GM18499 (cell line): ENCODE data around the gene NLGN1.

Experiments
- ATAC-seq: cut with Tn5 transposase; IDR thresholded peaks from one replicate; pipeline ENCODE4 v1.9.1; 2021; ENCODE audit warnings: moderate number of reproducible peaks; ENCODE audit not compliant: insufficient read depth, unreplicated experiment

The NLGN1 gene

DNA sequence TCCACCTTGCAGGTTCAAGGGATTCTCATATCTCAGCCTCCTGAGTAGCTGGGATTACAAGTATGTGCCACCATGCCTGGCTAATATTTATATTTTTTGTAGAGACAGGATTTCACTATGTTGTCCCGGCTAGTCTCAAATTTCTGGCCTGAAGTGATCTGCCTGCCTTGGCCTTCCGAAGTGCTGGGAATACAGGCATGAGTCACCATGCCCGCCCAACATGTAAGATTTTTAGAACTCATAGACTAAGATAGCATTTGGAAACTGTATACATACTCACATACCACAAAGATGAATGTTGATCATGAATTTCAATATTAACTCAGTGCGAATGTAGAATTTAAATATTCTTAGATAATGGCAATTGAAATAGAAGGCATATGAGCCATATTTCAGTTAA, 718.9 kb downstream of the NLGN1 start:
- ATAC-seq: no peak

DNA sequence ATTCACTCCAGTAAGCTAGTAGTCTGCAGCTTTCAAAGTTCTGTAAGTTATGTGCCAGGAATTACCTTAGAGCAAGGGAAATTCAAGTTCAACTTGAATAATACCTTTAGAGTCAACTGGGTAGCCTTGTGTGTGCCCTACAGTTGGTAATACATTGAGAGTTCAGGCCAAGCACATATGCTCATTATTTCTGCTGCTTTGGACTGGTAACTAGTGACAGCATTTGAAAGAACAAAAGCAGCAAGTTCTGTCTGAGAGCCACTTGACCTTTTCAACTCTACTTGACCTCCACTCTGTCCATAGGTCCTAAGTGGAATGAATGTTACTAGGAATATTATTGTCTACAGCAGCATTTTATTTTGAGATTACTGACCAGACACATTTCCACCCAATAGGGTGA, 723.5 kb downstream of the NLGN1 start:
- no peak for ATAC-seq

DNA sequence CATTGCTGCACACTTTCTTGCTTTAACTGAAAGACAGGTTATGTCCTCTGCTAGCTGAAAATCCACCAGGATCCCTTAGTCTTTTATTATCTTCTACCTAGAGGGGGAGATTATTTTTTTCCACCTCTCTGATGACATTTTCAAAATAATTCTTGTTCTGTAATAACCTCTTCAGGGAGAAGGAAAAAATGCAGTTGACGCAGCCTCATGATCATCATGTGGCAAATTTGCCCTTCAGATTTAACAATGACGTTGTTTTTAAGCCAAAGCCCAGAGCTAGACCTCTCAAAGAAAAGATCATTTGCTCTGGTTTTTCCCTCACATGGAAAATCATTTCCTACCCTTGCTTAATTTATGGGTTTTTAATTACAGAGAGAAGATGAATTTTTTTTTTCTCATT, 724.9 kb downstream of the NLGN1 start:
- ATAC-seq: no peak

DNA sequence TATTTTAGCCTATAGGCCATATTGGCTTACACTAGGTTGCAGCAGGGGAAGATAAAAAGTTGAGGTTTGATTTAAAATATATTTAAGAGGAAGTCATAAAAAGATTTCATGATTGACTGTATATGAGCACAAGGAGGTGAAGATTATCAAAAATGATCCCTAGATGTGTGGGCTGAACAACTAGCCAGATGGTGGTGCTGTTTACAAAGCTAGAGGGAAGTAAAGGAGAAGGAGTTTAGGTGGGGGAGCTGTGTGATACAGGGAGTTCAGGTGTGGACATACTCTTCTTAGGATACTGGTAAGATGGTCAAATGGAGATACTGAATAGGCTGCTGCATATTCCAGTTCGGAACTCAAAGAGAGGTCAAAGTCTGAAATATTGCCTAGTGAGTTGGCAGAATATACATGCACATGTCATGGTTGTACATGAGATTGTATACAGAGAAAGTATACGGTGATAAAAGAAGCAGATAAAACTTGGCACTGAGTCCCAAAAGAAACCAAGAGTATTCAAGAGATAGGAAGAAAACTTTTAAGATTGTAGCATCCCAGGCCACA, 727.8 kb downstream of the NLGN1 start:
- ATAC-seq: no peak

DNA sequence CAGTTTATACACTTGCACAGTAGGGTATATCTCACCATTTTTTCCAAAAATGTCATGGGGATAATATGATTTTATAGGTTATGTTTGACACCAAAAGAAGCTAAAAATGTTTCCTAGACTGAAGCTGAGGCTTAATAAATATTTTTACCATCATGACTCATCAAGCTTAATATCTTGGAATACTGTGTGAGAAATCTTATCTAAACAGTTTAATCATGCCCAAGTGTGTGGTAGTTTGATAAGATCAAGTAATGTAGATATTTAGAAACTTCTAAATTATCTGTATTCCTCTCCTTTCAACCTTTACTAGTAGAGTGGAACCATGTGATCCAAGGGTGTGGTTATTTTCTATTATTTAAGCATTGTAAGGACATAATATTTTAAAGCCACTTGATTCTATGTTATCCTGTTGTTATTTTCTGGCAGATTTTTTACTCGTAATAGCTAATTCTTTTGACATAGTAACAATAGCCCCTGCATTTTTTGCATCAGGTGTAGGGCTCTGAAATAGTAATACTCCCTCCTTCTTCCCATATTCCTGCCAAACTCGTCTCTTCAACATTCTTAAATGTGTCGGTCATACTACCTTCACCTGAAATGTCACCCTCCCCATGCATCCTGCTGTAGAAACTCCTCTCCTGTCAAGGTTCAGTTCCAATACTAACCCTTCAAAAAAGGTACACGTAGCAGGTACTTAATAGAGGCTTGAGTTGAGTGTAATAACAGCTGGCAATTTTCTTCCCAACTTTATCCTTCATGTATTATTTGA, 729.6 kb downstream of the NLGN1 start:
- no peak for ATAC-seq

DNA sequence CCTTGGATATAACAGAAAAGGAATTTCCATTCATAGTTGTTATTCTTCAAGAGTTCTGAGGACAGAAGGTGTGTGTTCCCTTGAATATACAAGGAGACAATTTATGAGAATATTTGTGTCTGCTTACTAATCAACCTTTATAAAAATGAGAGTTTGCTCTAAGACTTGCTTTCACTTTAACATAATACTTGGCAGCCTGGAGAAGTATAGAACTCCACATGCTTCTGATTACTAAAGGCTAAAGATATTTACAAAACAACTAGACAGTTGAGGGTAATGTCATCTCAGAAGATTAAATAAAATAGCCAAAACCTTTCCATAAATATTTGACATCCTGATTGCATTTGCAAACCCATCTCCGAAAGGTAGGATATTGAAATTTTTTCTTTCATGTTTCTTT, 734.5 kb downstream of the NLGN1 start:
- ATAC-seq: no peak

DNA sequence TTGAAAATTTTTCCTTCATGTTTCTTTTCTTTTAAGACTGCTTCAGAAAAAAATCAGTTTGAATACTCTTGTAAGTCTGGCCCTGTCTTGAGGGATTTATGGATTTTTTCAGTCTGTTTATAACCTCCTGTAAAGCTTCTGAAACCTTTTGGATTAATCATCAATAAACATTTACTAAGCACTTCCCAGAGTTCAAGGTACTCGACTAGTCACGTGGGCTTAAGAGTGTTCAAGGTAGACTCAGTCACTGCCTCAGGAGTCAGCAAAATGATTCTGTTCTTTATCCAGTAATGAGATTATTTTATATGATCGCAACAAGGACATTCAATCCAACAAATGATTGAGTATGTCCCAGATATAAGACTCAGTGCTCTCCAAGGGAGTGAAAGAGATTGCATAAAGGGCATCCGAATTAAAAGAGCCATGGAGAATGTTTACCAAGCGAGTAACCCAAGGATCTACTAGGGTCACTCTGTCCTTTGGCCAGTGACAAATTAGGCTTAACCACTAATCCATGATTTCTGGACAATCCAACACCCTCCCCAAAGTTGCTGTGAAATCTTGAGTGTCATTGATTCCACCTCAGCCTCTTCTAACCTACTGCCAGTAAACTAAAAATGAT, 735.0 kb downstream of the NLGN1 start:
- ATAC-seq: no peak

DNA sequence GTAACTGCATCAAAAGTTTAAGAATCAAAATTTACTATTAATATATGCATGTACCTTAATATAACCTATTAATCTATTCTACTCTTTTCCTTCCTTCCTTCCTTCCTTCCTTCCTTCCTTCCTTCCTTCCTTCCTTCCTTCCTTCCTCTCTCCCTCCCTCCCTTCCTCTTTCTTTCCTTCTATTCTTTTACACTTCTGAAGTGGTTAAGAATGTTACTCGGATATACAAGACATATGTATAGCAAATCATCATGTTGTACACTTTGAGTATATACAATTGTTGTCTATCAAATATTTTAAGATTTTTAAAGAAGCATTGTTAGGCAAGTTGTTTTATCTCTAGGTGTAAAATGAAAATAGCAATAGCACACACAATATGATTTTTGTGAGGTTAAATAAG, 748.5 kb downstream of the NLGN1 start:
- ATAC-seq: no peak

DNA sequence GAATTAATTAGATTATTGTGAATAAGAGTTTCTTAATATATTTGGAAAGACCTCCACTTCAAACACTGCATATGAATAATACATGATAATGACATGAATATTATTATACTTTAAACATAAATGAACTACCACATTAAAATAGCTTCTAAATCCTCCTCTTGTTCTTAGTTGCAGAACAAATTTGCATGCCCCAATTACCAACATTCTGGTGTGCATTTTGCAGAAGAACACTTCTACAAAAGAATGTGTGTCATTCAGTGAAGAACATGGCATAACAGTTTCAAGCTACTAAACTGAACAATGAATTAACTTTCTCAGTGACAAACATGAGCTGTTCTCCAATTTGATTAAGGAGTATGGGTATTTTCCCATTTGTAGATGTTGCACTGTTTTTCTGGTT, 750.3 kb downstream of the NLGN1 start:
- ATAC-seq: no peak

DNA sequence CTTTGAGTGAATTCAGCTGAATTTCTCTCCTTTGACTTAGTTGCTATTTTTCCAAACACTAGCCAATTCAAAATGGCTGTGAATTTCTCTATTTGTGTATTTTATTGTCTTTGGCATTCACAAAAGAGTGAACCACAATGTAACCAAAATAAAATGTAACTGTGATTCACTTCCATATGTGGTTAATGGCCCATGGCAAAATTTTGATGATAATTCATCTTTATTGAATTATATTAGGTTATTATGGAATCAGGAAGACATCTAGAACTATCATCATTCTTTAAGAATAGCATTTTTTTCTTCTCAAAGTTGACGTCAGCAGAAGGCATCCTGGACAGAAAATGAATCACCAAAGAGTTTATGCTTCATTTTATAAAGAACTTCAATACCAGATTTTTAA, 756.3 kb downstream of the NLGN1 start:
- ATAC-seq: no peak

DNA sequence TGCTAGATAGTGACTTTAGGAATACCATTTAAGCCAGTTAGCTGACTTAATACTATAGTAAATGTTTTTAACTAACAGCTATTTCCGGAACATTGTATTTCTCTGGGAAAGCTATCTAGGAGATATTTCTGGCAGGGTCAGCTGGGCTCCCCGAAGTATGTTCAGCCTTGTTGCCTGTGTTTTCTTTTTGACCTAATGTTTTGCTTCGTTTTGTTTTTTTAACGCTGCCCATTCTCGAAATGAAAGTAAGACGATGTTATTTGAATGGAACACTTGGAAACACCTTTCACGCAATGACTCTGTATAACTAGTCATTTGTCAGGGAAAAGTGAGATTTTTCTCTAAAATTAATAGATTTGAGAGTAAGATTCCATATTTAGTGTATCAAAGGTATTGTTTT, 758.7 kb downstream of the NLGN1 start:
- ATAC-seq: no peak

DNA sequence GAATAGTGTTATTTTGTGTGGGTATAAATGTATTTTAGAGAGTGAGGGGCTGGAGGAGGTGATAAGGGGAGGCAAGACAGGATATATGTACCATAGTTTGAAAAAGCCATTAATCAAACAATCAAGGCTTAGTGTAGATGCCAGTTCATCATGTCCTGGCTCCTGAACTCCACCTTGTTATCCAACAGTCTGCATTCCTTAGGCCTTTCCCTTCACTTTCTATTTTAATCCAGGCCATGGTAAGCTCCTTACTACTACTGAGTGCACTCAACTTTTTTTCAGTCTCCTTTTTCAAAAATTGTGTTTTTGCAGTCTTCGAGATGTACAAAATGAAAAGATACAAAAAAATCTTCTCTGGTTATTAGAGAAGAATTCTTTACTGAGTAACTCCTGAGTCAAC, 761.1 kb downstream of the NLGN1 start:
- no peak for ATAC-seq

DNA sequence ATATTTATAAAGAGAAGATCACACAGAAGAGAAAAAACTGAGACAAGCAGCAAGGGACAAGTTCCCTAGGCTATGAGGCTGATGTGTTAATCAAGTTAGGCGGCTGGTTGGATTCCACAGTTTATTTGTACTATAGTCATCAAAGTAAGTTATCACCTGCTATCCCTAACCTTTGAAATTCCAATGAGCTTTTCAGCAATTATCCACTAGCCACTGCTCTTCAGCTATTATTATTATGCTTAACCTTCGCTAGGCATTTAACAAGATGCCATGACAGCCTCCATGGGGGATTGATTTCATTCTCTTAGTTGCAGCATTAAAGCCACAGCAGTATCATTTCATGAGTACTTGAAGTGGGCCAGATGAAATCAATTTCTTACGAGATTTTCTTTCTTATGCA, 762.1 kb downstream of the NLGN1 start:
- ATAC-seq: no peak

DNA sequence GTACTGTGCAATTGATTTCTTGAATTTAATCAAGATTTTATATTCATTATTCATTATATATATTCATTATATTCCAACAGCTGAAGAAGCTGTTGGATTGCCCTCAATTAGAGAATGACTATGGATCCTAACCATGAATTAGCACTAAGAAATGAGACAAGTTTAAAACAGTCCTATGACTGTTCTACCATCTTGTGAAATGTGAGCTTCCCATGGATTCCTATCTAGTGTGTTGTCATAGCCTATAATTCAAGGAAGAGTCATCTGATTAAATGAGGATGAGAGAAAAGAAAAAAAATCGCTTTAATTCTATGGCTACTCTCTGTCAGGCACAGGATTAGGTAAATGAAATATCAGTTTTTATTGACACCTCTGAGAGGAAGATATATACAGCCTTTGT, 765.0 kb downstream of the NLGN1 start:
- no peak for ATAC-seq

DNA sequence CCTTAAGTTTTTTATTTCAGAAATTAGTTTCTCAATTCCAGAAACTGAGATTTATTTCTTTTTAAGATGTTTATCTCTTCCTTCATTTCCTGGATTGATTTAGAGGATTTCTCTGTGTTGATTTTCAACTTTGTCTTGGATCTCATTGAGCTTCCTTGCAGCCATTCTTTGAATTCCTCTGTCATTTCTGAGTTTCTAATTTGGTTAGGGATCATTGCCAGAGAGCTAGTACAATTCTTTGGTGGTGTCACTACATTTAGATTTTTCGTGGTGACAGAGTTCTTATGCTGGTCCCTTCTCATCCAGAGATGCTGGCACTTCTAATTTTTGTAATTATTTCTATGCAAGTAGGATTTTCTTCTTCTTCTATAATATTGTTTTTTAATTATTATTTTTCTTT, 770.5 kb downstream of the NLGN1 start:
- ATAC-seq: no peak

DNA sequence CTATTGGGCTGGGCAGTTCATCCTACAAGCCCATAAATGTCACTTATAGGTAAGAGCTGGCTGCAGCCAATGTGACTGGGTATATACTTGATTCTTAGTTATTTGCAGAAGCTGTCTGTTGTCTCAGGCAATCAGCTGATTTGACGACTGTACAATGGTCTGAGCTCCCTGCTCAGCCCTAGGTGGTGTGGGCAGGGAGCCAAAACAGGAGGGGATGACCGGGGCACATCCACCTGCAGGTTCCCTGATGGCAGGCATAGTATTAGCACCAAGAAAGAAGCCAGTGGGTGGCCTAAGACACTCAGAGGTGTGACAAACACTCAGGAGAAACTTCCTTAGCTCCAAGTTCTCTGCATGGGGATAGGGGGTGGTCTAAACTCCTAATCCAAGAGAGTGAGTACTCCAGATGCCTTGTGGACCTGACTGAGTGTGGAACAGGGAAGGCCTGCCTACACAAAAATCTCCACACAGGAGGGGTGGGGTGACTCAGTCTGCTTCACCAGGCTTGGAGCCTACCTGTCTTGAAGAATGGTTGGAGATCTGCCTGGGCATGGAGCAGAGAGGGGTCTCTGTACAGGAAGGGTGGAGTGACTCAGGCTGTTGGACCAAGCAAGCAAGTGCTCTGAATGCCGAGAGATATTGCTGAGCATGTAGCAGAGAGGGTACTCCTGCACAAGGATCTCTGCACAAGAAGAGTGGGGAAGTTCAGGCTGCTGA, 771.2 kb downstream of the NLGN1 start:
- ATAC-seq: no peak

DNA sequence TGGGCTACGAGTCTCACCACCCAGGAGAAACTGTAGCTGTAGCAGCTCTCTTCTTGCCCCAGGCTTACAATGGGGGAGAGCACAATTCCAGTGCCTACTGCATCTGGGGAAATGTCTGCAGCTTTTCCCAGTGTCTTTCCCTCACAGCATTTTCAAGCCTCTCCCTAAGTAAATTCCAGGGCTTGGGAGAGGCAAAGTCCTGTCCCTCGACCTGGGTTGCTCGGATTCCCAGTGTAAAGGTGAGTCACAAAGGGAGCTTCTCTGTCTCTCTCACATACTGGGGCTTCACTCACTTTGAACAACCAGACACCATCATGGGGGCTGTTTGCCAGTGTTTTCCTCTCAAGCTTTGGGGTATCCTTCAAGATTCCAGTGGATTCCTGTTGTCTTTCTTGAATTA, 772.2 kb downstream of the NLGN1 start:
- ATAC-seq: no peak

DNA sequence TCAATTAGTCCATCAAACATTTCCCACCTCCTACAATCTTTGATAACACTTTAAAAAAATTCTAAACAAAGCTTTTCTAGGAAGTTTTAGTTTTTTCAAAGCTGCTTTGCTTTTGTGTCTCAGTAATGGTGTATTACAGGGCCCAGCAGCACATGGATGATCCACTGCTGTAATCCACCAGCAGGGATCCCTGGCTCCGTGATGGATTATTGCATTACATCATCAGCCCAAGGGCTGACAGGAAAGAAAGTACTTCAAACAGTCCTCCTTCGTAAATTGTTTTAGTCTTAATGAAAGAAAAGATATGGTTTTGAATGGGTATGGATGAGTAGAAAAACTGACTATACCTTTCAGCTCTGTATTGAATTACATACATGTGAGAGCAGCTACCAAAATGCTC, 772.7 kb downstream of the NLGN1 start:
- no peak for ATAC-seq

DNA sequence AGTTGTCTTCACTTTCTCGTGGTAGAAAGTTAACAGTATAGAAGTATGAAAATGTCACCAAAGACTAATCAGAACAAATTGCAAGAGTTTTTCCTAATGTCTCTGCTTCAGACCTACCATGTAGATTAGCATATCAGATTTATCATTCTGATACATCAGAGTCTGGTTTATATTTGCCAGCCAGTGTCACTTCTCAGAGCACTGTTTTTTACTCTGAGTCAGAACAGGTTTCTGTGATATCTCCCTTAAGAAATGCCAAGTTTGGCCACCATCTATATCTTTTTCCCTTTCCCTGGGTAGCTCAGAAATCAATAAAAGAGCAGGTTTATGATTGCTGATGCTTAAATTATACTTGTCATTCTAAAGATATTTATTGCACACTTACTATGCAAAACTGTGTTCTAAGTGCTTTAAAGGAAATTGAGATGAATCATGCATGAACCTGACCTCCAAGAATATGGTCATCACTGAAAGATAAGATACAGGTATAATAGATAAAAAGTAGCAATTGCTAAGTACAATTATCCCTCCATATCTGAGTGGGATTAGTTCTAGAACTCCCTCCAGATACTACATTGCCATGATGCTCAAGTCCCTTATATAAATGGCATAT, 788.9 kb downstream of the NLGN1 start:
- ATAC-seq: no peak

DNA sequence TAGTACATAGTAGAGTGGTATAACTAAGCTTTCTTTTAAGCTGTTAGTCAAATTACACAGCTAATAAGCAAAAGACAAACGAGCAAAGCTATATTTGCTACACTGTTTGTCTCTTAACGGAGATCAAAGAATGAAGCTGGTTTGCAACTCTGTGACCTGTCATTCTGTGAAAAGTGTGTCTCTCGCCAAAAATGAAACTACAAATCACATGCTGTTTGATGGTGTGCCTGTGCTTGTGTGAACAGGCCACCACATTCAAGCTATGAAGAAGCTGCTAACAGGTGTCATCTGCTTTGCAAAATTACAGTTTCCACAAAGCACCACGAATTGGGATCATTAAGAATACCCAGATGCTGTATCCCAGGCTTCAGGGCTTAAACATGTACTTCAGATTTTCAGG, 793.8 kb downstream of the NLGN1 start:
- ATAC-seq: no peak

DNA sequence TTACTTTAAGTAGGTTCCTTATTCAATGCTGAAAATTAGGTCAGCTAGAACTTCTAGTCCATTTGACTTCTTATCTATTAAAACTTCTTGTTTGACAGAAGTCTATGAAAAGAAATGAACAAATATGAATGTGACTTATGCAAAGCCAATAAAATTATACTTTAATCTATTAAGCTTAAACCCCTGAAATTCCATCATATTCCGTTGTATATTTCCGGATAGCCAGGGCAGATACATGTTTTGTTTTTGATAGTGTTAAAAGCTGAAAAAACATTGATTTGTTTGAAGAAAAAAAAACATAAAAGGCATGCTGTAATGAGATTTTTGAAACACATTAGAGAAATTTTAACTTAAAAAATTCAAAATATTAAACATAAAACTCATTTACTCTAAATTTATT, 794.4 kb downstream of the NLGN1 start:
- ATAC-seq: no peak
